ENCODE data around the gene TUBB2A. TPM values are rescaled to one million over a fixed set of nuclear protein-coding genes. Genes with fewer than 3 reads are reported as not detected.

The TUBB2A gene
- total and polyA plus RNA-seq, 2 of the 13 experiments (the other 11 are each of a cell fraction or from before 2014, with no cell fraction given): 35.3 to 106 TPM

DNA sequence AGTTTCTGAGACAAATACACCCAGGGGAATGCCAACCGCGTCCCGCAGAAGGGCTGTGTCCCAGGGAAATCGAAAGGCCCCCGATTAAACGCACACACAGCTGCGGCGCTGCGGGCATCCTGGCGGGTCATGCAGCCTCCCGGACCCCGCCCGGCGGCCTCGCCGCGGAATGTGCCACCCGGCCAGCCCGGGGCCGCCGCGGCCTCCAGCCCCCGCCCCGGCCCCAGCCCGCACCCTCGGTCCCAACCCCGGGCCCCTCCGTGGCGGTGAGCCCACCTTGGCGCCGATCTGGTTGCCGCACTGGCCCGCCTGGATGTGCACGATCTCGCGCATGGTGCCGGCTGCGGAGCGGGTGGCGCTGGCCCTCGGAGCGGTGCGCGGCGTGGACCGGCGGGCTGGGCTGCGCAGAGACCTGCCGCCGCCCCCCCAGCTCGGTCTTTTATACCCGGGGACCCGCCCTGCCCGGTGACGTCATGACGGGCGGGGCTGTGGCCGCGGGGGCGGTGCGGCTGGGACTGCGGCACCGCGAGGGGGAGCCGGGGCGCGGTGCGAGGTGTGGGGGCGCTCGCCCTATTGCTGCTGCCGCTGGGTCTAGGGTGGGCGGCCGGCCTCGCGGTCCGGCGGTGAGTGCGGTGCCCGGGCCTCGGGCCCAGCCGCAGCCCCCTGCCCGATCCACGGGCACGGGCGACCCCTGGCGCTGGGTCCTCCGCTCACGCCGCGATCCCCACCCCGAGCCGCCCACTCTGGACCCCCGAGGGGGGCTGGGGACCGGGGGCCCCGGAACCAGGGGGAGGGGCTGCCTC, at the start of gene TUBB2A (continued):
- peak; percentile 77; the same call in 1 of the 2 replicates for TF ChIP-seq ZNF563 (CRISPR knock-in tag; IDR thresholded peaks at IDR 0.05)
- TF ChIP-seq, protein P1, sequence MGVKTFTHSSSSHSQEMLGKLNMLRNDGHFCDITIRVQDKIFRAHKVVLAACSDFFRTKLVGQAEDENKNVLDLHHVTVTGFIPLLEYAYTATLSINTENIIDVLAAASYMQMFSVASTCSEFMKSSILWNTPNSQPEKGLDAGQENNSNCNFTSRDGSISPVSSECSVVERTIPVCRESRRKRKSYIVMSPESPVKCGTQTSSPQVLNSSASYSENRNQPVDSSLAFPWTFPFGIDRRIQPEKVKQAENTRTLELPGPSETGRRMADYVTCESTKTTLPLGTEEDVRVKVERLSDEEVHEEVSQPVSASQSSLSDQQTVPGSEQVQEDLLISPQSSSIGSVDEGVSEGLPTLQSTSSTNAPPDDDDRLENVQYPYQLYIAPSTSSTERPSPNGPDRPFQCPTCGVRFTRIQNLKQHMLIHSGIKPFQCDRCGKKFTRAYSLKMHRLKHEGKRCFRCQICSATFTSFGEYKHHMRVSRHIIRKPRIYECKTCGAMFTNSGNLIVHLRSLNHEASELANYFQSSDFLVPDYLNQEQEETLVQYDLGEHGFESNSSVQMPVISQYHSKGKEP (CRISPR knock-in tag; IDR thresholded peaks at IDR 0.05): no peak
- TF ChIP-seq HOXA5 (CRISPR knock-in tag; IDR thresholded peaks at IDR 0.05): peak; percentile 79; the same call in 1 of the 2 replicates
- no peak for TF ChIP-seq MAFF (IDR thresholded peaks at IDR 0.05; ENCODE audit: low read depth, low read length)
- TF ChIP-seq, protein P2, sequence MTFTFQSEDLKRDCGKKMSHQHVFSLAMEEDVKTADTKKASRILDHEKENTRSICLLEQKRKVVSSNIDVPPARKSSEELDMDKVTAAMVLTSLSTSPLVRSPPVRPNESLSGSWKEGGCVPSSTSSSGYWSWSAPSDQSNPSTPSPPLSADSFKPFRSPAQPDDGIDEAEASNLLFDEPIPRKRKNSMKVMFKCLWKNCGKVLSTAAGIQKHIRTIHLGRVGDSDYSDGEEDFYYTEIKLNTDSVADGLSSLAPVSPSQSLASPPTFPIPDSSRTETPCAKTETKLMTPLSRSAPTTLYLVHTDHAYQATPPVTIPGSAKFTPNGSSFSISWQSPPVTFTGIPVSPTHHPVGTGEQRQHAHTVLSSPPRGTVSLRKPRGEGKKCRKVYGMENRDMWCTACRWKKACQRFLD (CRISPR knock-in tag; IDR thresholded peaks at IDR 0.05; ENCODE audit: borderline replicate concordance): 0 out of 2 replicates have a peak, but pooled peaks have one; percentile 60
- no peak for TF ChIP-seq ZNF367 (CRISPR knock-in tag; IDR thresholded peaks at IDR 0.05; ENCODE audit: borderline replicate concordance)
- no peak for TF ChIP-seq MIXL1 (CRISPR knock-in tag; IDR thresholded peaks at IDR 0.05)
- TF ChIP-seq, protein P3, sequence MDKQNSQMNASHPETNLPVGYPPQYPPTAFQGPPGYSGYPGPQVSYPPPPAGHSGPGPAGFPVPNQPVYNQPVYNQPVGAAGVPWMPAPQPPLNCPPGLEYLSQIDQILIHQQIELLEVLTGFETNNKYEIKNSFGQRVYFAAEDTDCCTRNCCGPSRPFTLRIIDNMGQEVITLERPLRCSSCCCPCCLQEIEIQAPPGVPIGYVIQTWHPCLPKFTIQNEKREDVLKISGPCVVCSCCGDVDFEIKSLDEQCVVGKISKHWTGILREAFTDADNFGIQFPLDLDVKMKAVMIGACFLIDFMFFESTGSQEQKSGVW (CRISPR knock-in tag; IDR thresholded peaks at IDR 0.05; ENCODE audit: borderline replicate concordance): no peak
- TF ChIP-seq ZNF562 (CRISPR knock-in tag; IDR thresholded peaks at IDR 0.05; ENCODE audit: borderline replicate concordance): no peak
- TF ChIP-seq ZNF660 (CRISPR knock-in tag; IDR thresholded peaks at IDR 0.05; ENCODE audit: borderline replicate concordance, low read depth): no peak
- TF ChIP-seq ZNF749 (CRISPR knock-in tag; IDR thresholded peaks at IDR 0.05; ENCODE audit: borderline replicate concordance): peak; percentile 96; the same call in 1 of the 2 replicates
- TF ChIP-seq BORCS8-MEF2B (CRISPR knock-in tag; IDR thresholded peaks at IDR 0.05): no peak; the same call in 1 of the 2 replicates
- TF ChIP-seq RFXANK (CRISPR knock-in tag; IDR thresholded peaks at IDR 0.05): no peak
- no peak for TF ChIP-seq FLYWCH1 (CRISPR knock-in tag; IDR thresholded peaks at IDR 0.05)
- TF ChIP-seq, protein P4, sequence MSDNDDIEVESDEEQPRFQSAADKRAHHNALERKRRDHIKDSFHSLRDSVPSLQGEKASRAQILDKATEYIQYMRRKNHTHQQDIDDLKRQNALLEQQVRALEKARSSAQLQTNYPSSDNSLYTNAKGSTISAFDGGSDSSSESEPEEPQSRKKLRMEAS (IDR thresholded peaks at IDR 0.05): peak; percentile 79
- TF ChIP-seq RORA (CRISPR knock-in tag; IDR thresholded peaks at IDR 0.05): no peak
- TF ChIP-seq, protein P5, sequence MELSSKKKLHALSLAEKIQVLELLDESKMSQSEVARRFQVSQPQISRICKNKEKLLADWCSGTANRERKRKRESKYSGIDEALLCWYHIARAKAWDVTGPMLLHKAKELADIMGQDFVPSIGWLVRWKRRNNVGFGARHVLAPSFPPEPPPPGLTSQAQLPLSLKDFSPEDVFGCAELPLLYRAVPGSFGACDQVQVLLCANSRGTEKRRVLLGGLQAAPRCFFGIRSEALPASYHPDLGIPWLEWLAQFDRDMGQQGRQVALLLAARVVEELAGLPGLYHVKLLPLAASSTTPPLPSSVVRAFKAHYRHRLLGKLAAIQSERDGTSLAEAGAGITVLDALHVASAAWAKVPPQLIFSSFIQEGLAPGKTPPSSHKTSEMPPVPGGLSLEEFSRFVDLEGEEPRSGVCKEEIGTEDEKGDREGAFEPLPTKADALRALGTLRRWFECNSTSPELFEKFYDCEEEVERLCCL (CRISPR knock-in tag; IDR thresholded peaks at IDR 0.05; ENCODE audit: borderline replicate concordance): no peak
- TF ChIP-seq, protein P6, sequence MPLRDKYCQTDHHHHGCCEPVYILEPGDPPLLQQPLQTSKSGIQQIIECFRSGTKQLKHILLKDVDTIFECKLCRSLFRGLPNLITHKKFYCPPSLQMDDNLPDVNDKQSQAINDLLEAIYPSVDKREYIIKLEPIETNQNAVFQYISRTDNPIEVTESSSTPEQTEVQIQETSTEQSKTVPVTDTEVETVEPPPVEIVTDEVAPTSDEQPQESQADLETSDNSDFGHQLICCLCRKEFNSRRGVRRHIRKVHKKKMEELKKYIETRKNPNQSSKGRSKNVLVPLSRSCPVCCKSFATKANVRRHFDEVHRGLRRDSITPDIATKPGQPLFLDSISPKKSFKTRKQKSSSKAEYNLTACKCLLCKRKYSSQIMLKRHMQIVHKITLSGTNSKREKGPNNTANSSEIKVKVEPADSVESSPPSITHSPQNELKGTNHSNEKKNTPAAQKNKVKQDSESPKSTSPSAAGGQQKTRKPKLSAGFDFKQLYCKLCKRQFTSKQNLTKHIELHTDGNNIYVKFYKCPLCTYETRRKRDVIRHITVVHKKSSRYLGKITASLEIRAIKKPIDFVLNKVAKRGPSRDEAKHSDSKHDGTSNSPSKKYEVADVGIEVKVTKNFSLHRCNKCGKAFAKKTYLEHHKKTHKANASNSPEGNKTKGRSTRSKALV (CRISPR knock-in tag; IDR thresholded peaks at IDR 0.05): no peak
- no peak for TF ChIP-seq CREM (IDR thresholded peaks at IDR 0.05)
- peak; percentile 50; the same call in 1 of the 2 replicates for TF ChIP-seq CREM (CRISPR knock-in tag; IDR thresholded peaks at IDR 0.05)
- TF ChIP-seq ZNF460 (CRISPR knock-in tag; IDR thresholded peaks at IDR 0.05; ENCODE audit: borderline replicate concordance): no peak; the same call in 1 of the 2 replicates

Measured in HepG2 (cell line).